Stimulated activated naive CD4-positive, alpha-beta T cell treated with Interleukin-2 at 50 U/mL for 16 hours (primary cell): ENCODE measurements around the gene PRKG1.
A peak's percentile ranks its signal among the peaks of the same experiment; 100 is the strongest.

Experiments used
- DNase-seq: peaks from one replicate; lab custom pipeline; 2025; lab: John Stamatoyannopoulos, UW

Gene PRKG1

GRCh38 chr10:51806079-51806835 lies 732.0 kb downstream of the PRKG1 start:
- DNase-seq = no peak

- DNase-seq = no peak
These were observed 733.9 kb downstream of the PRKG1 start for GRCh38 chr10:51808187-51808586.

GRCh38 chr10:51815723-51816122 lies 741.4 kb downstream of the PRKG1 start:
- no peak for DNase-seq

- DNase-seq = no peak
These were observed 746.8 kb downstream of the PRKG1 start for GRCh38 chr10:51821045-51821444.

- DNase-seq = no peak
These were observed 747.5 kb downstream of the PRKG1 start for GRCh38 chr10:51821745-51822144.

- DNase-seq = peak; percentile 10
These were observed 758.5 kb downstream of the PRKG1 start for GRCh38 chr10:51832652-51833383.

- no peak for DNase-seq
These were observed 760.3 kb downstream of the PRKG1 start for GRCh38 chr10:51834548-51834947.

GRCh38 chr10:51838471-51838870 lies 764.2 kb downstream of the PRKG1 start:
- no peak for DNase-seq

- DNase-seq = no peak
These were observed 769.7 kb downstream of the PRKG1 start for GRCh38 chr10:51843966-51844365.

GRCh38 chr10:51846856-51847506 lies 772.7 kb downstream of the PRKG1 start:
- no peak for DNase-seq

- DNase-seq = no peak
These were observed 778.0 kb downstream of the PRKG1 start for GRCh38 chr10:51852297-51852696.

GRCh38 chr10:51857305-51857704 lies 783.0 kb downstream of the PRKG1 start:
- DNase-seq = no peak

GRCh38 chr10:51860257-51860656 lies 786.0 kb downstream of the PRKG1 start:
- DNase-seq = no peak

GRCh38 chr10:51861051-51861450 lies 786.8 kb downstream of the PRKG1 start:
- no peak for DNase-seq

- DNase-seq = no peak
These were observed 787.4 kb downstream of the PRKG1 start for GRCh38 chr10:51861731-51862130.

- no peak for DNase-seq
These were observed 787.9 kb downstream of the PRKG1 start for GRCh38 chr10:51862149-51862548.

GRCh38 chr10:51867956-51868355 lies 793.7 kb downstream of the PRKG1 start:
- no peak for DNase-seq

- no peak for DNase-seq
These were observed 799.8 kb downstream of the PRKG1 start for GRCh38 chr10:51874131-51874530.

- no peak for DNase-seq
These were observed 801.3 kb downstream of the PRKG1 start for GRCh38 chr10:51875610-51876009.

- no peak for DNase-seq
These were observed 802.2 kb downstream of the PRKG1 start for GRCh38 chr10:51876503-51876902.

- no peak for DNase-seq
These were observed 802.7 kb downstream of the PRKG1 start for GRCh38 chr10:51876979-51877378.

GRCh38 chr10:51877636-51878035 lies 803.3 kb downstream of the PRKG1 start:
- DNase-seq = no peak

- DNase-seq = no peak
These were observed 804.4 kb downstream of the PRKG1 start for GRCh38 chr10:51878695-51879094.
